ENCODE data around the gene MAP7D2.
"Not testable (repeated sequence)": the region's sequence is repeated elsewhere in the genome, so short reads cannot be mapped to it uniquely, and the experiment has no call there.

MAP7D2 gene

GRCh38 chrX:20116577-20117240 is at the start of gene MAP7D2:
Gene MAP7D2 (minus strand): TSS chrX:20116907. CDS start chrX:20116879, 28 bp downstream.
- no peaks in the 10 kb centered on the region for H3K36me3 ChIP-seq (ENCODE audit: control insufficient read depth, insufficient read depth, low read length, severe bottlenecking)
- no peak for DNase-seq (ENCODE audit: low read depth)
- peaks cover 24% of the 10 kb centered on the region for H3K27me3 ChIP-seq (replicated peaks; ENCODE audit: control insufficient read depth, insufficient read depth, low read length)
- H3K4me3 ChIP-seq (ENCODE audit: low read length) = peak within 1 kb of the TSS; percentile 60
- peaks cover 8% of the 10 kb centered on the region for H3K9me3 ChIP-seq (ENCODE audit: control insufficient read depth, low read length)
- H3K4me1 ChIP-seq (ENCODE audit: control insufficient read depth, insufficient read depth, low read length) = no peaks in the 10 kb centered on the region
- no peak within 1 kb of the TSS for H3K9ac ChIP-seq (ENCODE audit: low read length)

DNA sequence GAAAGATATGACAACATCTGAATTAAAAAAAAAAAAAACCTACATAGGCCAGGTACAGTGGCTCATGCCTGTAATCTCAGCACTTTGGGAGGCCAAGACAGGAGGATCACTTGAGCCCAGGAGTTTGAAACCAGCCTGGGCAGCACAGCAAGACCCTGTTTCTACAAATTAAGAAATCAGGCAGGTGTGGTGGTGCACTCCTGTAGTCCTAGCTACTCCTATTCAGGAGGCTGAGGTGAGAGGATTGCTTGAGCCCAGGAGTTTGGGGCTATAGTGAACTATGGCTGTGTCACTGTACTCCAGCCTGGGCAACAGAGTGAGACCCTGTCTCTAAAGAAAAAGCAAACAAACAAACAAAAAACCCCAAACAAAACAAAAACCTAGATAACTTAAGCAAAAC is 45.8 kb upstream of the MAP7D2 start:
- H3K9me3 ChIP-seq (ENCODE audit: control insufficient read depth, low read length); H3K27me3 ChIP-seq (replicated peaks; ENCODE audit: control insufficient read depth, insufficient read depth, low read length); H3K4me3 ChIP-seq (ENCODE audit: low read length); H3K4me1 ChIP-seq (ENCODE audit: control insufficient read depth, insufficient read depth, low read length); DNase-seq (ENCODE audit: low read depth); H3K9ac ChIP-seq (ENCODE audit: low read length): not testable (repeated sequence)
- peaks cover 18% of the 10 kb centered on the region for H3K36me3 ChIP-seq (ENCODE audit: control insufficient read depth, insufficient read depth, low read length, severe bottlenecking)

DNA sequence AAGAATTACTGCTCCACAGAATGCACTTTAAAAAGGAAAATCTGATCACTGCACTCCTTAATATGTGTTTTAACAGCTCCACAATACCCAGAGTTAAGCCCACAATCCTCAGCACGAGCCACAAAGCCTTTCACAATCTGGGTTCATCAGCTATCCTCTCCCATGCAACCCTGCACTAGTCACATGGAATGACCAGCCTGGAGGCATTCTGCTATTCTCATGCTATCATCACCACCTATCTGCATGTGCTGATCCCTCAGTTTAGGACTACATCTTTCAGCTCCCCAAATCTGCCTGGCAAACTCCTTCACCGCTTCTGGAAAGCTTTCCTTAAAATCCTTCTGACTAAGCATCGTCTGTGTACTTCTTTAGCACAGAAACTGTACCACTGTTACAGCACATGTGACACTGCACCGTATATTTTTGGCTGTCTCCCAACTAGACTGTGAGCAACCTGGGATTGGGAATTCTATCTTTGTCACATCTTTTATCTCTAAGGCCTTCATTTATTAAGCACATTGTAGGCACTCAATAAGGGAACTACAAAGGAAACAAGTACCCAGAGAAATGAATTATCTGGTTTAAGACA is 43.2 kb upstream of the MAP7D2 start:
- Histone ChIP-seq H3K4me1 (ENCODE audit: control insufficient read depth, insufficient read depth, low read length) (no peaks in the 10 kb centered on the region), H3K4me3 (ENCODE audit: low read length) (no peak overlapping the region), H3K9ac (ENCODE audit: low read length) (no peak overlapping the region), H3K9me3 (ENCODE audit: control insufficient read depth, low read length) (peaks cover 4% of the 10 kb centered on the region), H3K27me3 (replicated peaks; ENCODE audit: control insufficient read depth, insufficient read depth, low read length) (peaks cover 6% of the 10 kb centered on the region), H3K36me3 (ENCODE audit: control insufficient read depth, insufficient read depth, low read length, severe bottlenecking) (peaks cover 24% of the 10 kb centered on the region)
- no peak for DNase-seq (ENCODE audit: low read depth)

GRCh38 chrX:20151689-20152088 is 35.0 kb upstream of the MAP7D2 start:
- no peak overlapping the region for H3K4me3 ChIP-seq (ENCODE audit: low read length)
- H3K36me3 ChIP-seq (ENCODE audit: control insufficient read depth, insufficient read depth, low read length, severe bottlenecking) = peaks cover 25% of the 10 kb centered on the region
- peaks cover 2% of the 10 kb centered on the region for H3K27me3 ChIP-seq (replicated peaks; ENCODE audit: control insufficient read depth, insufficient read depth, low read length)
- H3K4me1 ChIP-seq (ENCODE audit: control insufficient read depth, insufficient read depth, low read length) = no peaks in the 10 kb centered on the region
- no peak for DNase-seq (ENCODE audit: low read depth)
- H3K9me3 ChIP-seq (ENCODE audit: control insufficient read depth, low read length) = no peaks in the 10 kb centered on the region
- H3K9ac ChIP-seq (ENCODE audit: low read length) = no peak overlapping the region

DNA sequence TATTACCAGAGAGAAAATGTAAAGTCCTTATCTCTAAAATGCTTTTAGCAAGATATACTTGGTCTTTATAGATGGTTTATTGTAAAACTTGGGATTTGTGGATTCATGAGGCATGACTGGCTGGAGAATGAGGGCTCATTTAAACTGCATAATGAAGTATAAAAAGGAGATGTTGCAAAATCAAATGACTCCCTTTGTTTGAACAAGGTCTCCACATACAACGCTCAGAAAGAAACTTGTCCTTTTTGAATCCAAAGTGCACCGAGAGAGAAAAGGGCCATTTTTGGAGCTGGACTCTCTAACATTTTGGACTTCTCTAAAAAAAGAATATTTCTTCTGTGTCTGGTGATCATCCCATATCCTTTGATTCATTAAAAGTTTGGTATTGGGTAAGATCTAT is 32.6 kb upstream of the MAP7D2 start:
- Histone ChIP-seq H3K36me3 (ENCODE audit: control insufficient read depth, insufficient read depth, low read length, severe bottlenecking) (peaks cover 9% of the 10 kb centered on the region), H3K27me3 (replicated peaks; ENCODE audit: control insufficient read depth, insufficient read depth, low read length) (peaks cover 2% of the 10 kb centered on the region), H3K9me3 (ENCODE audit: control insufficient read depth, low read length) (no peaks in the 10 kb centered on the region), H3K4me1 (ENCODE audit: control insufficient read depth, insufficient read depth, low read length) (no peaks in the 10 kb centered on the region), H3K4me3 (ENCODE audit: low read length) (no peak overlapping the region), H3K9ac (ENCODE audit: low read length) (no peak overlapping the region)
- DNase-seq (ENCODE audit: low read depth) = no peak

- DNase-seq (ENCODE audit: low read depth) = no peak
Measured at GRCh38 chrX:20147561-20147960, 30.9 kb upstream of the MAP7D2 start.

GRCh38 chrX:20144491-20144890 is 27.8 kb upstream of the MAP7D2 start:
- no peaks in the 10 kb centered on the region for H3K9me3 ChIP-seq (ENCODE audit: control insufficient read depth, low read length)
- no peak overlapping the region for H3K4me3 ChIP-seq (ENCODE audit: low read length)
- no peak for DNase-seq (ENCODE audit: low read depth)
- H3K36me3 ChIP-seq (ENCODE audit: control insufficient read depth, insufficient read depth, low read length, severe bottlenecking) = no peaks in the 10 kb centered on the region
- H3K27me3 ChIP-seq (replicated peaks; ENCODE audit: control insufficient read depth, insufficient read depth, low read length) = no peaks in the 10 kb centered on the region
- peaks cover 14% of the 10 kb centered on the region for H3K4me1 ChIP-seq (ENCODE audit: control insufficient read depth, insufficient read depth, low read length)
- H3K9ac ChIP-seq (ENCODE audit: low read length) = no peak overlapping the region

More at GRCh38 chrX:20147561-20147960, 30.9 kb upstream of the MAP7D2 start:
- Histone ChIP-seq H3K9ac (ENCODE audit: low read length) (no peak overlapping the region), H3K4me3 (ENCODE audit: low read length) (no peak overlapping the region), H3K9me3 (ENCODE audit: control insufficient read depth, low read length) (no peaks in the 10 kb centered on the region), H3K36me3 (ENCODE audit: control insufficient read depth, insufficient read depth, low read length, severe bottlenecking) (peaks cover 4% of the 10 kb centered on the region), H3K27me3 (replicated peaks; ENCODE audit: control insufficient read depth, insufficient read depth, low read length) (peaks cover 2% of the 10 kb centered on the region), H3K4me1 (ENCODE audit: control insufficient read depth, insufficient read depth, low read length) (peaks cover under 1% of the 10 kb centered on the region)

GRCh38 chrX:20143561-20143960 is 26.9 kb upstream of the MAP7D2 start:
- no peak for DNase-seq (ENCODE audit: low read depth)
- H3K27me3 ChIP-seq (replicated peaks; ENCODE audit: control insufficient read depth, insufficient read depth, low read length) = no peaks in the 10 kb centered on the region
- no peak overlapping the region for H3K9ac ChIP-seq (ENCODE audit: low read length)
- H3K9me3 ChIP-seq (ENCODE audit: control insufficient read depth, low read length) = no peaks in the 10 kb centered on the region
- H3K4me1 ChIP-seq (ENCODE audit: control insufficient read depth, insufficient read depth, low read length) = peaks cover 23% of the 10 kb centered on the region
- H3K4me3 ChIP-seq (ENCODE audit: low read length) = no peak overlapping the region
- peaks cover 9% of the 10 kb centered on the region for H3K36me3 ChIP-seq (ENCODE audit: control insufficient read depth, insufficient read depth, low read length, severe bottlenecking)

GRCh38 chrX:20143111-20143510 is 26.4 kb upstream of the MAP7D2 start:
- Histone ChIP-seq H3K27me3 (replicated peaks; ENCODE audit: control insufficient read depth, insufficient read depth, low read length) (no peaks in the 10 kb centered on the region), H3K36me3 (ENCODE audit: control insufficient read depth, insufficient read depth, low read length, severe bottlenecking) (peaks cover 13% of the 10 kb centered on the region), H3K4me3 (ENCODE audit: low read length) (no peak overlapping the region), H3K9me3 (ENCODE audit: control insufficient read depth, low read length) (no peaks in the 10 kb centered on the region), H3K4me1 (ENCODE audit: control insufficient read depth, insufficient read depth, low read length) (peaks cover 24% of the 10 kb centered on the region), H3K9ac (ENCODE audit: low read length) (no peak overlapping the region)
- DNase-seq (ENCODE audit: low read depth) = no peak

DNA sequence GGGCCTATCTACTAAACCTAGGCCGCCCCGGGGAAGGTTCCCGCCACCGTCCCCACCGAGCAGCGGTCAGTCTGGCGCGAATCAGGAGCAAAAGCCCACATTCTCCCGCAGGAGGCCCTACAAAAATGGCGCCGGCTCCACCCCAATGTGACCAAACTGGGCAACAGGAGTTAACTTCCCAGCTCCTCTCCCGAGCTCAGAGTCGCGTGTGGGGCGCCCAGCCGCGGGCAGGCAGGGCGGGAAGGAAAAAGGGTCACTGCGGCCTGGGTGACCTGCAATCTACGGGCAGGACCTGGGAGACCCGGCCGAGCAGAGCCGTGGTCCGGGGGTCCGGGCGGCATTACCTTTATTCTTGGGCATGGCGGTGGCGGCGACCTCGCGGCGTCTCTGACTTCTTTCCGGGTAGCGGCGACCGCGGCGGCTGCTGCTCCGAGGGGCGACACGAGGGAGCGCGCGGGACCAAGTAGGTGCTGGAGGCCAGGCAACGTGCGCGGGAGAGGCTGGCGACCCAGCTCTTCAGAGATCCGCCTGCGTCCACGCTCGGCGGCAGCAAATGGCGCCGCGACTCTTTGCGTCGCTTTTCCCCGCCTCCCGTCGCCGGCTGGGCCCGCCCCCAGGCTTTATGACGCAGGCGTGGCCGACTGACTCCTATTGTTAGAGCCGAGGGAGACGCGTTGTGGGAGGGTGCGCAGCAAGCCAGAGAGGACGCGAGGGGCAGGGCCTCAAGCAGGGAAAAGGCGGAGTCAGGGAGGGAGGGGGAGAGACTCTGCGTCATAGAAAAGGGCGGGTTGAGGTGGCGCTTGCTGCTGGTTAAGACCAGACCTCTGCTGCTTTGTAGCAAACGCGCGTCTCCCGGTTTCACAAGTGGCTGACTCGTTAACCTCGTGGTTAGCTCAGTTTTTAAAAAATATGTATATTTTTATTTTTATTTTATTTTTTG is 24.8 kb upstream of the MAP7D2 start, which contains the start of gene EIF1AX:
Gene EIF1AX (minus strand): TSS at position 558 of the 940 bp plus-strand sequence. CDS start 198 bp downstream, at position 360.
- peaks cover 24% of the 10 kb centered on the region for H3K4me1 ChIP-seq (ENCODE audit: control insufficient read depth, insufficient read depth, low read length)
- H3K36me3 ChIP-seq (ENCODE audit: control insufficient read depth, insufficient read depth, low read length, severe bottlenecking) = peaks cover 26% of the 10 kb centered on the region

GRCh38 chrX:20140420-20140819 is 23.7 kb upstream of the MAP7D2 start:
- Histone ChIP-seq H3K4me3 (ENCODE audit: low read length) (peak overlapping the region; percentile 90), H3K36me3 (ENCODE audit: control insufficient read depth, insufficient read depth, low read length, severe bottlenecking) (peaks cover 37% of the 10 kb centered on the region), H3K27me3 (replicated peaks; ENCODE audit: control insufficient read depth, insufficient read depth, low read length) (no peaks in the 10 kb centered on the region), H3K9me3 (ENCODE audit: control insufficient read depth, low read length) (no peaks in the 10 kb centered on the region), H3K4me1 (ENCODE audit: control insufficient read depth, insufficient read depth, low read length) (peaks cover 24% of the 10 kb centered on the region), H3K9ac (ENCODE audit: low read length) (peak overlapping the region; percentile 89)
- no peak for DNase-seq (ENCODE audit: low read depth)

More for the DNA sequence above, 24.8 kb upstream of the MAP7D2 start, which contains the start of gene EIF1AX:
- H3K9ac ChIP-seq (ENCODE audit: low read length) = peak within 1 kb of the TSS; percentile 89
- H3K9me3 ChIP-seq (ENCODE audit: control insufficient read depth, low read length) = no peaks in the 10 kb centered on the region
- DNase-seq (ENCODE audit: low read depth) = peak; percentile 100
- H3K4me3 ChIP-seq (ENCODE audit: low read length) = peak within 1 kb of the TSS; percentile 90
- H3K27me3 ChIP-seq (replicated peaks; ENCODE audit: control insufficient read depth, insufficient read depth, low read length) = no peaks in the 10 kb centered on the region

Data from adipocyte (in vitro differentiated cells).